ENCODE results near the gene GABRB1.

DNA sequence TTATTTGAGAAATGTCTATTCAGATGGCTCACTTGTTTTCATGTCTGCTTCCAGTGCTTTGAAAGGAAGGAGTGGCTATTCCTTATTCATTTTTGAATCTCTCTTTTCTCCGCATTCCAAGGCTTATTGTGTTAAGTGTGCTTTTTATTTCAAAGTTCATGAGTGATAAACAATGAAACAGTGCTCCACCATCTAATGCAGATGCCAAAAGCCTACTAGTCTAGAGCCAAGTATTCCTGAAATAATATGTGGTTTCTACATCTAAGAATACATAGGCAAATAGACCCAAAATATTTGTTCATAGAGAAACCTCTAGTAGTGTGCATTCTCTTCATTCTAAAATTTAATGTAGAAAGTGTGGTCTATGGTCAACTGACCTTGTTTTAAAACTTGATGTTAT lies 187.3 kb downstream of the GABRB1 start:
- TF ChIP-seq, protein P1, sequence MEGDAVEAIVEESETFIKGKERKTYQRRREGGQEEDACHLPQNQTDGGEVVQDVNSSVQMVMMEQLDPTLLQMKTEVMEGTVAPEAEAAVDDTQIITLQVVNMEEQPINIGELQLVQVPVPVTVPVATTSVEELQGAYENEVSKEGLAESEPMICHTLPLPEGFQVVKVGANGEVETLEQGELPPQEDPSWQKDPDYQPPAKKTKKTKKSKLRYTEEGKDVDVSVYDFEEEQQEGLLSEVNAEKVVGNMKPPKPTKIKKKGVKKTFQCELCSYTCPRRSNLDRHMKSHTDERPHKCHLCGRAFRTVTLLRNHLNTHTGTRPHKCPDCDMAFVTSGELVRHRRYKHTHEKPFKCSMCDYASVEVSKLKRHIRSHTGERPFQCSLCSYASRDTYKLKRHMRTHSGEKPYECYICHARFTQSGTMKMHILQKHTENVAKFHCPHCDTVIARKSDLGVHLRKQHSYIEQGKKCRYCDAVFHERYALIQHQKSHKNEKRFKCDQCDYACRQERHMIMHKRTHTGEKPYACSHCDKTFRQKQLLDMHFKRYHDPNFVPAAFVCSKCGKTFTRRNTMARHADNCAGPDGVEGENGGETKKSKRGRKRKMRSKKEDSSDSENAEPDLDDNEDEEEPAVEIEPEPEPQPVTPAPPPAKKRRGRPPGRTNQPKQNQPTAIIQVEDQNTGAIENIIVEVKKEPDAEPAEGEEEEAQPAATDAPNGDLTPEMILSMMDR (conservative IDR thresholded peaks at IDR 0.05; ENCODE audit: low read length), result no peak
- TF ChIP-seq EZH2phosphoT487 (IDR thresholded peaks at IDR 0.05; ENCODE audit: borderline replicate concordance, low read depth, low read length), result no peak
